ENCODE data around the gene SAMD7.

SAMD7 gene, protein sequence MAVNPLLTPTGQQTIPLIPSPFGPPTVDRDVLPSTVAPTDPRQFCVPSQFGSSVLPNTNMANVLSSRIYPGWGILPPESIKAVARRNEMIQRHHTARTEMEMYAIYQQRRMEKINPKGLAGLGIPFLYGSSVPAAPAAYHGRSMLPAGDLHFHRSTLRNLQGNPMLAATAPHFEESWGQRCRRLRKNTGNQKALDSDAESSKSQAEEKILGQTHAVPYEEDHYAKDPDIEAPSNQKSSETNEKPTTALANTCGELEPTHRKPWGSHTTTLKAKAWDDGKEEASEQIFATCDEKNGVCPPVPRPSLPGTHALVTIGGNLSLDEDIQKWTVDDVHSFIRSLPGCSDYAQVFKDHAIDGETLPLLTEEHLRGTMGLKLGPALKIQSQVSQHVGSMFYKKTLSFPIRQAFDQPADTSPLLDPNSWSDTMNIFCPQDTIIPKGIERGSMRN

DNA sequence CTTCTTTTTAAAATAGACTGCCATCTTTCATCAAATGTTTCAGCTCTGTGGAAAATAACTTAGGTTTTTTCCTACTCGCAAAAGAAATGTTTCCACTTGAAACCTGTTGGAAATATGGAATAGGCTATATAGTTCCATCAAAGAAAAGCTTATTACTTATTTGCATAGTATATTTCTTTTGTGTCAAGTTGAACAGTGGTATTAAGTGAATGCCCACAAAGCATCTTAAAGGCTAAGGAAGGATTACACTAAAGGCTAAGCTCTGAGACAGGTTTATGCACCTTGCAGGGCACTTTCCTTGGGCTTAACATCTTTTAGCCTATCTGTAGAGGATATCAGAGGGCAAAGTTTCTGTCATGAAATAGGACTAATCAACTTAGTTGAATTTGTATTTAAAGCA, at the start of gene SAMD7:
Gene SAMD7 (plus strand): TSS at position 301 of the 400 bp plus-strand sequence. CDS start 7,927 bp downstream, outside the sequence.
- no peak for DNase-seq (ENCODE audit: low spot score)

DNA sequence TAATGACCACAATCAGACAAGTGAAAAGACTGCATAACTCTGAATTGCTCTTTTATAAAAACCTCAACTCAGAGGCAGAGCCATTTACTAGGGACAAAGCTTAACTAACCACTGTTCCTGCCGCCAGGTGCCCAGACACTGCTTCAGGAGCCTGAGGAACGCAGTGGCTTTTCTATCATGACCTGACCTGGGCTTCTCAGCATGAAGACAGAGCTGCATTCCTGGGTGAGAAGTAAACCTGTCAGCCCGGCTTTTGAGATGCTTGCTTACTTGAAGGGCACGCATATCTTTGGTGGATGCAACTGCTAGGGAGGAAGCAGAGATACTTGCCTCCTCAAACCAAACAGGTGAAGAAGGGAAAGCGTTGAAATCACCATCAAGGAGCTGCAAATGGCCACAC, 49.5 kb upstream of the SAMD7 start:
- no peak for DNase-seq (ENCODE audit: low spot score)

DNA sequence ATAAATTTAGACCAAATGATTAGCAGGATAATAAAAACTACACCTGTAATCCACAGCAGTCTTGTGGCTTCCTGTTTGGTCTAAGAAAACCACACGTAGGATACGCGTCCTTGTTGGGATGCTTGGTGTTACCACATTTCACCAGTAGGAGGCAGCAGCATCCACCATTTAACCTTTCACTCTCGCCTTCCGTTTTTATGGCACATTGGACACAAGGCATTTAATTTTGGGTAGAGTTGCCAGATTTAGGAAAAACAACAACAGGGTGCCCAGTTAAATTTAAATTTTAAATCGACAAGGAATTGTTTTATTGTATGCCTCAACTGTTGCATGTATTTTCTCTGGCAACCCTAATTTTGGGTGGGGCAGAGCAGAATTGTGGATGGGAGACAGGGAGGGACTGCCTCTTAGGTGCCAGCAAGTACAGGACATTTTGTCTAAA, 47.9 kb upstream of the SAMD7 start:
- DNase-seq (ENCODE audit: low spot score): peak; percentile 25

DNA sequence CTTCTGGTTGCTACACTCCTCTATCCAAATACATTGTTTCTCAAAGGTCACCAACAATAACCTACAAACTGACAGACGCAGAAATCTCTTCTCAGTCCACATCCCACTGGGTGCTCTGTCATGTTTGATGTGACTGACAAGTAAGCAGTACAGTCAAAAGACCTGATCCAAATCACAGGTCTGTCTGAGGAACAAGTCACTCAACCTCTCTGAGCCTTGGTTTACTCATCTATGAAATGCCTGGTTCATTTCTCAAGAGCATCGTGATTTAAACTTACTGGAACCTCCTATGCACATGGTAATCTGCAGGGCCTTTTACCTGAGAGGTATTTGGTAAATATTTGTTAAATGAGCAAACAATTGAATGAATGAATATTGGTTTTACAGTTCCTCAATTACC, 47.1 kb upstream of the SAMD7 start:
- DNase-seq (ENCODE audit: low spot score): no peak

DNA sequence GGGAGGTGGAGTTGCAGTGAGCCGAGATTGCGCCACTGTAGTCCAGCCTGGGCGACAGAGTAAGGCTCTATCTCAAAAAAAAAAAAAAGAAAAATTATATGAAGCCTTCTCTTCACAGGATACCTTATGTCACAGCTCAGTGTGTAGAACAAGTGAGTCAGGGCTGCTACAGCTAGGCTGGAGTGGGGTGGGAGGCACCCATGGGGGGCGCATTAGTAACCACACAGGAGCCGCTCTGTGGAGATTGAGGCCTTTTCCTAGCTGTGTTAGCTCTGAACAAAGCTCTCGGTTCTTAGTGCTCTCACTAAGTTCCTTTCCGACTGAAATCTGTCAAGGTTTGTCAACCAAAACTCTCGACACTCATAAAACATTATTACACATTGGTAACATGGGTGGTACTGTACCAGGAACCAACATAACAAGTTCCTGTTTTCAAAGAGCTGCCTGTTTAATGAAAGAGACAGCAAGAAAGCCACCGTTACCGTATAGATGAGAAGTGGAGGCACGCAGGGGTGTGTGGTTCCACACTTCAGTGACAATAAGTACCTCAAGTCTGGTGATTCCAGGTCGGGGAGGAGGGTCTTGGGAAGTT, 46.1 kb upstream of the SAMD7 start:
- DNase-seq (ENCODE audit: low spot score): no peak

DNA sequence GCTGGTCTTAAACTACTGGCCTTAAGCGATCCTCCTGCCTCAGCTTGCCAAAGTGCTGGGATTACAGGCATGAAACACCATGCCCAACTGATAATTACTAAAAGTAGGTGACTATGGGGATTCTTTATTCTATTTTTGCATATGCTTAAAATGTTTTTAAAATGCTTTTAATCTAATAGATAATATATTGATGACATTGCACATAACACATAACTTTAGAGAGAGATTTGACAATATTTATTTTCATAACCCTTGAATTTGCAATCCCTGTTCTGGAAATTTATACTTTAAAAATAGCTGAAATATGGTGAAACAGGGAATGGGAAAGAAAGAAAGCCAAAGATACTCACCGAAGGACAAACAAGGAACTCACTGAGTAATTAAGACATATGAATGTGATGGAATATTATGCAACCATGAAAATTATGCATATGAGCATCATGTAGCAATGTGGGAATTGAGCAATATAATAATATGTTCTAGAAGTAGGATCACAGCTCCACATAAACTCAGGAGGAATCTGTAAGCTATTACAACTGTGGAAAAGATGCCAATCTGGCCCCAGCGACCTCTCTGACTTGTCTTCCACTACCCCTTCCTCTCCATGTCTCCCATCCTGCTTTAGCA, 43.7 kb upstream of the SAMD7 start:
- no peak for DNase-seq (ENCODE audit: low spot score)

DNA sequence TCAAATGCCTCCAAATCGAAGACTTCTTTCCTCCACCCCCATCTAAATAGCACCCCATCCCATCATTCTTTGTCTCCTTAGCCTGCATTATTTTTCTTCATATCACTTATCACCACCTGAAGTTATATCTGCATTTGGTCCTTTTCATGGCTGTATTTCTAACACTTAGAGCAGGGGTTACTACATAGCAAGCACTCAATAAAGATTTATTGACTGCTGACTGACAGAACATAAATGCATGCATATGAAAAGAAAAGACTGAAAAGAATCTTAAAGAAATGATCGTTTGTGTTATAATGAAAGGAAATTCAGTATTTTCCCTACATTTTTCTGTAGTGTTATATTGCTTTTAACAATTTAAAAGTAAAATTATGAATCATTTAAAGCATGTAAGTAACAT, 43.0 kb upstream of the SAMD7 start:
- DNase-seq (ENCODE audit: low spot score): no peak

DNA sequence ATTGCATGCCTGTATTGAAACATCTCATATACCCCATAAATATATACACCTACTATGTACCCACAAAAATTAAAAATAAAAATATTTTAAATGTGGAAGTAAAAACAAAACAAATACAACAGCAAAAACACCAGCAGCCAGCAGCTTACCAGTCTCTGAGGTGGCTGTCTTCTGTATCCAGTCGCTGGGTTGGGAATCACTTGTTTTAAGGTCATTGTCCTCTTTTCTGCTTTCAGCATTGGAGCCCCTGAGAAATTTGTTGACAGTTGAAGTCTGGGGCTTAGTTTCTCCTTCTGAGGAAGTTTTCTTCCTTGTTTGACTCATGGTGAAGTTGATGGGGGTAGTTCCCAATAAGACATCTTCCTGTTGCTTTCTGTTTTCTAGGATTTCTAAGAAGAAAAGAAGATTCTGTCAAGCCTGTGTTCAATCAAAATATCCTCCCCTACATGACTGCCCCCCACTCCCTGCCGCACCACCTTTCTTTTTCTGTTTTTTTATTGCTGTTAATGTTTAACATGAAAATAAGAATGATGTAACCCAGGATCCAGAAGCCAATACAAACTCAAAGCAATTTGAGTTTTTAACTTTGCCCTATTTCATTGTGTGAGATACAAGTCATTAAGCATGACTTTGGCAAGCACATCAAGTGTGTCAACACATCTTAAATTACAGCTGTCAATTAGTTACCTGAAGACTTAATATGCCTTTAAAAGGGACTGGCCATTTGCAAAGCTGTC, 41.7 kb upstream of the SAMD7 start, which contains the start of gene LRRC31:
Gene LRRC31 (minus strand): TSS at position 452 of the 737 bp plus-strand sequence. CDS start 128 bp downstream, at position 324.
- no peak for DNase-seq (ENCODE audit: low spot score)

DNA sequence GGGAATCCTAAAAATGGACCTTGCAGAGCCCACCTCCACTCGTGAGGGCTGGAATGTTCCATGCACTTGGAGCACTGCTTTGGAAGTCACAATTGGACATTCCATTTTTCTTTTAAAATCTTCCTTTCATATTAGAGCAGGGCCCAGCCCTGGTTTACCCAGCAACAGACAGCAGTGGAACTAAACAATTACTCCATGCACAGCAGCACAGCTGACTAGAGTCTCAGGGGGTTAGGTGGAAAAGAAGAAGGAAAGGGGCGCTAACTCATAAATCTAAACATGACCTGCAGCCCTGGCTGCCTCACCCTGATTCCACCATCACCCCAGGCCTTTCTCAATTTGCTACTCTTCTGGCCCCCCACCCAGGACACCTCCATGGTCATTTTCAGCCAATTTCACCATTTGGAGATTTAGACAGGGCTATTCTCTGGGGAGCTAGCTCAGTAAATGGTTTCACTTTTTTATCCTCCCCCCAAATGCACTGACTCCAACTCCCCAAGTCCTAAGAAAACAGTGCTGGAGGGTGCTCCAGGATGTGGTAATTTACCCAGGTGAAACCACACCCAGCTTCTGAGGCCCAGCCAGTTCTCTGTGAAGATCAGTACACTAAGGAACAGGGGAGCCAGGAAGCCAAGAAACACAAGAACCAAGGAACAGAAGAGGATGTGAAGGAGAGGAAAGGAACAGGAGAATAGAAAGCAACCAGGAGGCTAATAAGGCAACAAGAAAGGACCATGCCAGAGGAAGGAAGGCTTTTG, 40.1 kb upstream of the SAMD7 start:
- no peak for DNase-seq (ENCODE audit: low spot score)

DNA sequence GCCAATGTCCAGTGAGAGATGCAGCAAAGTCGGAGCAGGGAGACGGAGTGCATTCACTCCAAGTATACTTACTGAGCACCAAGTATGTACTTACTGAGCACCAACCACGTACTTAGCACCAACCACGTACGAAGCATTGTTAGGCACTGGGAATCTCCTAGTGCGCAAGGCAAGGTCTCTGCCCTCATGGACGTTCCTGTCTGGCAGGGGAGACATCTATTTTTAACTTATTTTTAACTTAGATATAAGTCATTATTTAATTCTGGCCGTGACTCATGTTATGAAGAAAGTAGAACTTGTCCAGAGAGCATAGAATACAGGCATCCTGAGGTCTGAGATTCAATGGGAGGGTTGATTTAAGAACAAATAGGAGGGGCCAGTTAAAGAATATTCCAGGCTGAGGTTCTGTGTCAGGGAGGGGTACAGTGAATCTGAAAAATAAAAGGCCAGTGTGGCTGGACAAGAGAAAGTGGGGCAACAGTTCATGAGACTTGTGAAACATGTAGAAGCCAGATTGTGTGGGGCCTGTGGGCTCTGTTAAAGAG, 32.3 kb upstream of the SAMD7 start:
- DNase-seq (ENCODE audit: low spot score): no peak

DNA sequence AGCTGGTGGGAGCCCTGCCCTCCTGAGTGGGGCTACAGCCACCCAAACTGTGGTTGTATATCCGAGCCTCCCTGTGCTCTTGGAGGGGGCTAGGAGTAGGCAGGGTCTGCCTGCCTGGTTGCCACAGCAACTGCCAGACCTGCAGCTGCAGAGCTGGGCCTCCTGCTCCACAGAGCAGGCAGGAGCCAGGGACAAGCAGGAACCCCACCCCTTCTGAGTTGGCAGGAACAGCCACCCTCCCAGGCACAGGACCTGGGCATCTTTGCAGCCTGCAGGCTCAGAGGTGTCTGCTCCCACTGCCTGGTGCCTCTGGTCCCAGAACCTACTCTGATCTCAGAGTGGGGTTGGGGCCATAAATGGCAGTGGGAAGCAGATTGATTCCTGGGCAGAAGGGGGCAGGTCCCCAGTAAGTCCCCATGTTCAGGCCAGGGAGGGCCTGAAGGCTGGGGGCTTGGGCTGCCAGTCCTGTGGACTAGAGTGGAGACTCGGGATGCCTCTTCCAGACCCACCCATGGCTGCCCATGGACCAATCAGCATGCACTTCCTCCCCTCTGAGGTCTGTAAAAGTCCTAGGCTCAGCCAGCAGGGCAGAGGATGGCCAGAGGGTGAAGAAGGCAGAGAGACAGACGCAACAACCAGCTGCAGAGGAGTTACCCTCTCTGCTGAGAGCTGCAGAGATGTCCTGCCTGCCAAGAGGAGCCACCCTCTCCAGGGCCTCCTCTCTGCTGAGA, 31.4 kb upstream of the SAMD7 start:
- DNase-seq (ENCODE audit: low spot score): no peak

DNA sequence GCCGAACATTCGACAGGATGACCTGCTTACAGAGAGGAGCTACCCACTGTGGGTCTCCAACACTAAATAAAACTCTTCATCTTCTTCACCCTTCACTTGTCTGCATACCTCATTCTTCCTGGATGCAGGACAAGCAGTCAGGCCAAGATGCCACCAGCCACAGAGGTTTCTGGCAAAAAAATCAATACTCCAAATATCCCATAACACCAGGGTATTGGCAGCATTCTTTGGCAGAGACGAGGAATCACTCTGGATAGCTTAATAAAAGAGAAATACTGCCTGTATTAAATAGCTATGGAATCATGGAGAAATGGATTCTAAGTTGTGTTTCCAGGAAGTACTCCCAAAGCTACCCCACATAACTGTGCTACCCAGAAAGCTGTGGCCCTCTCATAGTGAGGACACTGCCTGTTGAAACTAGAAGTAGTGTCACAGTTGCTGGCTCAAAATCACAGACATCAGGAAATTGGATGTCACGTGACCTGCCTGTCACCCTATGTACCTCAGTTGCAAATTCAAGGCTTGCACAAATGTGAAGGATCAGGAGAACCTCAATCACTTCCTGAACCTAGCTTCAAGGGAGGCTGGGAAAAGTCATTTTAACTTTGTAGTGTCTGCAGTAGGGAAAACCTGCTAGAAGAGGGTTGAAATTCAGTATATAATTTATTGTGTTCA, 30.7 kb upstream of the SAMD7 start:
- DNase-seq (ENCODE audit: low spot score): no peak

DNA sequence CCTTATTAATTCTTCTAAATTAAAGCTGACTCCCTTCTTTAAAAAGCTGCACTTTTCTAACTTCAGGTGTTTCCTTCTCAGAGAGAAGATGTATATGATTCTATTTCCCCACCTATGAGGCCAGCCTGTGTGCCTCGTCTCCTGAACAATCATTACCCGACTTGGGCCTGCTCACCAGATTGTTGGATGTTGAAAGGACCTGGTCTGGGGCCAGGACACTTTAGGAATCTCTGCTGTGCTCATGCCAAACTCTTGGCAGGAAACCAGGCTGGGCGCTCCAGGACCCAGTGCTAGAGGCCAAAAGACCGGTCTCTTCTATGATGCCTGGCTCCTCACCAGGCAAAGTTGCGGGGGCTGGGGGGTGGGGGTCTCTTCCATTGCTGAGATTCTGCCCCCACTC, 24.7 kb upstream of the SAMD7 start:
- DNase-seq (ENCODE audit: low spot score): no peak

DNA sequence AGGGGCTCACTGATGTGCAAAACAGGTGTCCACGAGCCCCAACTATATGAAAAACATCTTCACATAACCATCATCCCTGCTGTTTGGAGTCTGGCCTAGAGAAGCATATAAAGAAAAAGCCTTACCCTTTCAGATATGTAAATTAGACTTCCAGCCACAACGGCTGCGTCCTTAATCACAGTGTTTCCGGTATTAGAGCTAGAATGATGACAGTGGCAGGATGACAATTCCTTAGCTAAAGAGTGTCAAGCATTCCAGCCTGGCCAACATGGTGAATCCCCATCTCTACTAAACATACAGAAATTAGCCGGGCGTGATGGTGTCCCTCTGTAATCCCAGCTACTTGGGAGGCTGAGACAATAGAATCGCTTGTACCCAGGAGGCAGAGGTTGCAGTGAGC, 19.5 kb upstream of the SAMD7 start:
- DNase-seq (ENCODE audit: low spot score): no peak

DNA sequence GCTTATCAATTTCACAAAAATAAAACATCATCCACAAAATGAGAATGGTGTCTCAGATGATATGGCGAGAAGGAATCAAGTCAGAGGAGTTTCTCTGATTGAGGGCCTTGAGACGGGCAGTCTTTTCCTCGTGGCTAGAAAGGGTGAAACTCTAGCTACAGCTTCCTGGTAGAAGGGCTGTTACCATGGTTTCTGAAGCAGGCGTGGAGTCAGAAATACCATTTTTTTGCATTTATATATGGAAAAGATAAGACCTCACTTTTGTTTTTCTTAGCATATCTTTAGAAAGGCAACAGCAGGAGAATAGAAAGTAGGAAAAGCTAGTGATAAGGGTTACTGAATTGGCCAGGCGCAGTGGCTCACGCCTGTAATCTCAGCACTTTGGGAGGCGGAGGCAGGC, 17.3 kb upstream of the SAMD7 start:
- DNase-seq (ENCODE audit: low spot score): no peak

DNA sequence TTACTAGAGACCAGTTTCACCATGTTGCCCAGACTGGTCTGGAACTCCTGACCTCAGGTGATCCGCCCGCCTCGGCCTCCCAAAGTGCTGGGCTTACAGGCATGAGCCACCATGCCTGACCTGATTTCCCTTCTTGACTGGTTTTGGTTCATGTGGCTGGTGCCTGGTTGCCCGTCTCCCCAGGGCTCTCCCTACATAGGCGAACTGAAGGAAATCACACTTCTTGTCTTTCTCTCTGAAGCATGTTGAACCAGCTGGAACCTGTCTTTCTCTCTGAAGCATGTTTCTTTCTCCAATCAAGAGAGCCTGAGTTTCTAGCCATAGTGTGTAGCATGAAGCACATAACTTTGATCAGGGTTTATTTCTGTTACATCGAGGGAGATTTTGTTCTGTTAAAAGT, 16.3 kb upstream of the SAMD7 start:
- no peak for DNase-seq (ENCODE audit: low spot score)

DNA sequence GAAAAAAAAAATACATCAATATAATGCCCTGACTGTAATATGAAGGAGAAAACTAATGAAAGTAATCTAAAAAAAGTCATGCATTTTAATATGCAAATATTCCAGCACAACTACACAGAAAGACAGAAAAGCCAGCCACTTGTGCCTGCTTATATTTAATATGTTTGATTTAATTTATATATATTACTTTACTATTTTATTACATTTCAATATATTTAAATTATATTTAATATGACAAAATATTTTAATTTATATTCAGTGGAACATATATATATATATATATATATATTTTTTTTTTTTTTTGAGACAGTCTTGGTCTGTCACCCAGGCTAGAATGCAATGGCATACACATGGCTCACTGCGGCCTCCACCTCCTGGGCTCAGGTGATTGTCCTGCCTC, 14.1 kb upstream of the SAMD7 start:
- DNase-seq (ENCODE audit: low spot score): no peak

DNA sequence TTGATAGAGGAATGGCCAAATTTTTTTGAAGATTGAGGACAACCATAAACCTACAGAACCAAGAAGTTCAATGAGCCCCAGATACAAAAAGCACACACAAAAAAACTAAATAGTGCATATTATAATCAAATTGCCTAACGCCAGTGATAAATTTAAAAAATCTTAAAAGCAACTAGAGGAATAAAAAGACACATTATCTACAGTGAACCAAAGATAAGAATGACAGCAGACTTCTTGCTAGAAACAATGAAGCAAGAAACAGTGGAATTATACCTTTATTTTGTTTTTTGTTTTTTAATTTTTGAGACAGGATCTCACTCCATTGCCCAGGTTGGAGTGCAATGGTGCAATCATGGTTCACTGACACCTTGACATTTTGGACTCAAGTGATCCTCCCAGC, 9.9 kb upstream of the SAMD7 start:
- no peak for DNase-seq (ENCODE audit: low spot score)

DNA sequence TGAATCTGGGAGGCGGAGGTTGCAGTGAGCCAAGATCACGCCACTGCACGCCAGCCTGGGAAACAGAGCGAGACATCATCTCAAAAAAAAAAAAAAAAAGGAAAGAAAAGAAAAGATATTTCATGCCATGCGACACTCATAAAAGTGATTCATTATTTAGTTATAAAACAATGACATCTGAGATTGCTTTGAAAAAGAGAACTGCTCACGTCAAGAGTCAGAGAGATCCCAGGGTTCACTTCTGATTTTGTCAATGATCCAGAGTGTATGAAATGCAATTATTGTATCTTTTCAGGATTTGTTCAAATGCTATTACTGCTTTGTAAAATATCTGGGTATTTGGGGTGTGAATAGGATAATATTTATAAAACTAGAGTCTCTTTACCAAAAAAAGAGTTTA, 6.0 kb upstream of the SAMD7 start:
- DNase-seq (ENCODE audit: low spot score): no peak

DNA sequence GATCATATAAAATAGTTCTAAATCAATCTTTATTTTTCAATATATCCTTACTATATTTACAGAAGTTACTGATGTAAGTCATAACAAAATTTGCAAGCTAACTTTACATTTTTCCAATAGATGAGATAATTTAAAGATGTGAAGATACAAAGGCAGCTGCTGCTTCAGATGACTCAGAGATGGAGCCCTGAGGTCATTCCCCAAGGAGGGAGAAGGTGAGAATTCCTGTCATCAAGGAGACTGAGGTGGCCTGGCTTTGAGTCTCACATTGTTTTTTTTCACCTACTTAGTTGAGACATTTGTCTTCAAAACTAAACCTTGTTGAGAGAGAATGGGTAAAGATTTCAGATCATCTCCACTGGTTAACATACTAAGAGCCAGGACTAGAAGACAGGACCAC, 3.9 kb upstream of the SAMD7 start:
- no peak for DNase-seq (ENCODE audit: low spot score)

Measured in HuH-7.5 (cell line).